Measurements from ENCODE around the gene PQBP1. TPM values are rescaled to one million over a fixed set of nuclear protein-coding genes. Genes with fewer than 3 reads are reported as not detected.
"Not testable (repeated sequence)": the region's sequence is repeated elsewhere in the genome, so short reads cannot be mapped to it uniquely, and the experiment has no call there.

Gene PQBP1, protein sequence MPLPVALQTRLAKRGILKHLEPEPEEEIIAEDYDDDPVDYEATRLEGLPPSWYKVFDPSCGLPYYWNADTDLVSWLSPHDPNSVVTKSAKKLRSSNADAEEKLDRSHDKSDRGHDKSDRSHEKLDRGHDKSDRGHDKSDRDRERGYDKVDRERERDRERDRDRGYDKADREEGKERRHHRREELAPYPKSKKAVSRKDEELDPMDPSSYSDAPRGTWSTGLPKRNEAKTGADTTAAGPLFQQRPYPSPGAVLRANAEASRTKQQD
- 71.0 TPM for polyA plus RNA-seq (2013, experiment 1 of 2)
- polyA plus RNA-seq (2013, experiment 2 of 2): 69.7 TPM

- H2AK5ac ChIP-seq (ENCODE audit: low read depth, low read length): no peak within 1 kb of the TSS
- peak within 1 kb of the TSS; percentile 88 for H3K9ac ChIP-seq (ENCODE audit: low read depth, low read length, poor library complexity)
- H3K18ac ChIP-seq (ENCODE audit: low read length): peak within 1 kb of the TSS; percentile 87
- no peak within 1 kb of the TSS for H3K23ac ChIP-seq (ENCODE audit: low read depth, low read length, poor library complexity)
- H2BK5ac ChIP-seq (ENCODE audit: low read length): peak within 1 kb of the TSS; percentile 29
- peaks cover 2 to 6% of the 10 kb centered on the region in 2 donors for H3K4me1 ChIP-seq (ENCODE audit: control insufficient read depth in 2 of 2, insufficient read depth in 1 of 2, low read depth in 1 of 2, low read length in 2 of 2)
- H2AFZ ChIP-seq (ENCODE audit: low read length): peak within 1 kb of the TSS; percentile 75
- H4K8ac ChIP-seq (ENCODE audit: low read depth, low read length): peak within 1 kb of the TSS; percentile 76
- H3K27ac ChIP-seq (replicated peaks; ENCODE audit: low read length): peak within 1 kb of the TSS; percentile 98
- H3K4ac ChIP-seq (ENCODE audit: low read length): no peak within 1 kb of the TSS
- peak; percentile 90 for DNase-seq (ENCODE audit: low spot score)
- WGBS, 2 donors (ENCODE audit: extremely low coverage in 2 of 2, insufficient read length in 2 of 2, insufficient replicate concordance in 1 of 2): no CpG with 5 or more reads among the region's 49 CpGs
- no peak within 1 kb of the TSS for H4K91ac ChIP-seq (ENCODE audit: low read depth, low read length, poor library complexity)
- peaks cover 16 to 53% of the 10 kb centered on the region in 2 donors for H3K36me3 ChIP-seq (replicated peaks in 1 of 2; ENCODE audit: control insufficient read depth in 2 of 2, insufficient read depth in 2 of 2, low read length in 2 of 2)
- H2BK15ac ChIP-seq (ENCODE audit: low read length): no peak within 1 kb of the TSS
- peak within 1 kb of the TSS; percentile 64 for H3K4me2 ChIP-seq (ENCODE audit: insufficient read depth, low read length, poor library complexity, severe bottlenecking)
- no peak within 1 kb of the TSS for H3K14ac ChIP-seq (ENCODE audit: low read length)
- H2BK12ac ChIP-seq (ENCODE audit: low read length): no peak within 1 kb of the TSS
- H3K9me3 ChIP-seq (replicated peaks in 1 of 2; ENCODE audit: control insufficient read depth in 2 of 2, insufficient read depth in 1 of 2, low read depth in 1 of 2, low read length in 2 of 2): no peaks in the 10 kb centered on the region
- peak within 1 kb of the TSS; percentile 57 to 98 for H3K4me3 ChIP-seq (ENCODE audit: low read length in 2 of 2)
- no peaks in the 10 kb centered on the region for H3K27me3 ChIP-seq (ENCODE audit: control insufficient read depth in 3 of 3, insufficient read depth in 3 of 3, low read depth in 1 of 3, low read length in 3 of 3)
- no peak within 1 kb of the TSS for H2BK120ac ChIP-seq (ENCODE audit: low read depth, low read length)
- H3K79me1 ChIP-seq (ENCODE audit: low read depth, low read length): peaks cover 1% of the 10 kb centered on the region
Measured at GRCh38 chrX:48897625-48898306, at the start of gene PQBP1, which contains the start of gene TIMM17B. TSS of gene PQBP1 (plus strand) at chrX:48897930. CDS start at chrX:48898510, 580 bp downstream. TSS of gene TIMM17B (minus strand) at chrX:48897768. CDS start at chrX:48897749, 19 bp downstream.

- H2AK5ac ChIP-seq (ENCODE audit: low read depth, low read length): no peak overlapping the region
- no peak overlapping the region for H3K27ac ChIP-seq (replicated peaks; ENCODE audit: low read length)
- H2BK120ac ChIP-seq (ENCODE audit: low read depth, low read length): no peak overlapping the region
- no peak overlapping the region for H3K4ac ChIP-seq (ENCODE audit: low read length)
- no peak overlapping the region for H2BK5ac ChIP-seq (ENCODE audit: low read length)
- H3K14ac ChIP-seq (ENCODE audit: low read length): no peak overlapping the region
- no peaks in the 10 kb centered on the region for H3K79me1 ChIP-seq (ENCODE audit: low read depth, low read length)
- no peak overlapping the region for H3K4me3 ChIP-seq (ENCODE audit: low read length in 2 of 2)
- peaks cover 0 to 3% (median 0%) of the 10 kb centered on the region in 3 experiments for H3K27me3 ChIP-seq (ENCODE audit: control insufficient read depth in 3 of 3, insufficient read depth in 3 of 3, low read depth in 1 of 3, low read length in 3 of 3)
- H2AFZ ChIP-seq (ENCODE audit: low read length): no peak overlapping the region
- no peak overlapping the region for H4K91ac ChIP-seq (ENCODE audit: low read depth, low read length, poor library complexity)
- H3K36me3 ChIP-seq (replicated peaks in 1 of 2; ENCODE audit: control insufficient read depth in 2 of 2, insufficient read depth in 2 of 2, low read length in 2 of 2): no peaks in the 10 kb centered on the region
- no peak overlapping the region for H2BK15ac ChIP-seq (ENCODE audit: low read length)
- H4K8ac ChIP-seq (ENCODE audit: low read depth, low read length): no peak overlapping the region
- no peaks in the 10 kb centered on the region for H3K9me3 ChIP-seq (replicated peaks in 1 of 2; ENCODE audit: control insufficient read depth in 2 of 2, insufficient read depth in 1 of 2, low read depth in 1 of 2, low read length in 2 of 2)
- no peak overlapping the region for H3K9ac ChIP-seq (ENCODE audit: low read depth, low read length, poor library complexity)
- no peak overlapping the region for H2BK12ac ChIP-seq (ENCODE audit: low read length)
- no peak for DNase-seq (ENCODE audit: low spot score)
- H3K23ac ChIP-seq (ENCODE audit: low read depth, low read length, poor library complexity): no peak overlapping the region
- no peak overlapping the region for H3K4me2 ChIP-seq (ENCODE audit: insufficient read depth, low read length, poor library complexity, severe bottlenecking)
- no CpG with 5 or more reads among the region's 1 CpG for WGBS, 2 donors (ENCODE audit: extremely low coverage in 2 of 2, insufficient read length in 2 of 2, insufficient replicate concordance in 1 of 2)
- H3K4me1 ChIP-seq (ENCODE audit: control insufficient read depth in 2 of 2, insufficient read depth in 1 of 2, low read depth in 1 of 2, low read length in 2 of 2): no peaks in the 10 kb centered on the region
- H3K18ac ChIP-seq (ENCODE audit: low read length): no peak overlapping the region
Measured at GRCh38 chrX:48848847-48849246, 48.9 kb upstream of the PQBP1 start.

- Histone ChIP-seq H2AFZ (ENCODE audit: low read length) (no peak overlapping the region), H3K27ac (replicated peaks; ENCODE audit: low read length) (no peak overlapping the region), H3K4me3 (ENCODE audit: low read length in 2 of 2) (no peak overlapping the region), H3K9ac (ENCODE audit: low read depth, low read length, poor library complexity) (no peak overlapping the region), H2AK5ac (ENCODE audit: low read depth, low read length) (no peak overlapping the region), H3K14ac (ENCODE audit: low read length) (no peak overlapping the region), H3K79me1 (ENCODE audit: low read depth, low read length) (no peaks in the 10 kb centered on the region), H3K36me3 (replicated peaks in 1 of 2; ENCODE audit: control insufficient read depth in 2 of 2, insufficient read depth in 2 of 2, low read length in 2 of 2) (no peaks in the 10 kb centered on the region), H2BK15ac (ENCODE audit: low read length) (no peak overlapping the region), H4K8ac (ENCODE audit: low read depth, low read length) (no peak overlapping the region), H3K4me1 (ENCODE audit: control insufficient read depth in 2 of 2, insufficient read depth in 1 of 2, low read depth in 1 of 2, low read length in 2 of 2) (no peaks in the 10 kb centered on the region), H2BK120ac (ENCODE audit: low read depth, low read length) (no peak overlapping the region), H2BK12ac (ENCODE audit: low read length) (no peak overlapping the region), H3K4me2 (ENCODE audit: insufficient read depth, low read length, poor library complexity, severe bottlenecking) (no peak overlapping the region), H3K18ac (ENCODE audit: low read length) (no peak overlapping the region), H3K23ac (ENCODE audit: low read depth, low read length, poor library complexity) (no peak overlapping the region), H4K91ac (ENCODE audit: low read depth, low read length, poor library complexity) (no peak overlapping the region), H3K27me3 (ENCODE audit: control insufficient read depth in 3 of 3, insufficient read depth in 3 of 3, low read depth in 1 of 3, low read length in 3 of 3) (peaks cover 0 to 3% (median 0%) of the 10 kb centered on the region in 3 experiments), H3K4ac (ENCODE audit: low read length) (no peak overlapping the region), H3K9me3 (replicated peaks in 1 of 2; ENCODE audit: control insufficient read depth in 2 of 2, insufficient read depth in 1 of 2, low read depth in 1 of 2, low read length in 2 of 2) (no peaks in the 10 kb centered on the region), H2BK5ac (ENCODE audit: low read length) (no peak overlapping the region)
- no CpG with 5 or more reads among the region's 7 CpGs for WGBS, 2 donors (ENCODE audit: extremely low coverage in 2 of 2, insufficient read length in 2 of 2, insufficient replicate concordance in 1 of 2)
- no peak for DNase-seq (ENCODE audit: low spot score)
Measured at GRCh38 chrX:48852857-48853256, 44.9 kb upstream of the PQBP1 start.

GRCh38 chrX:48853494-48853893, 44.2 kb upstream of the PQBP1 start:
- not testable (repeated sequence) for H3K4ac ChIP-seq (ENCODE audit: low read length); H2BK120ac ChIP-seq (ENCODE audit: low read depth, low read length); H3K14ac ChIP-seq (ENCODE audit: low read length); H3K9me3 ChIP-seq (replicated peaks in 1 of 2; ENCODE audit: control insufficient read depth in 2 of 2, insufficient read depth in 1 of 2, low read depth in 1 of 2, low read length in 2 of 2); H3K18ac ChIP-seq (ENCODE audit: low read length); H3K27me3 ChIP-seq (ENCODE audit: control insufficient read depth in 3 of 3, insufficient read depth in 3 of 3, low read depth in 1 of 3, low read length in 3 of 3); H3K79me1 ChIP-seq (ENCODE audit: low read depth, low read length); H4K8ac ChIP-seq (ENCODE audit: low read depth, low read length); DNase-seq (ENCODE audit: low spot score); H4K91ac ChIP-seq (ENCODE audit: low read depth, low read length, poor library complexity); H2BK15ac ChIP-seq (ENCODE audit: low read length); H2BK5ac ChIP-seq (ENCODE audit: low read length); H3K4me2 ChIP-seq (ENCODE audit: insufficient read depth, low read length, poor library complexity, severe bottlenecking); H3K4me3 ChIP-seq (ENCODE audit: low read length in 2 of 2); H2AK5ac ChIP-seq (ENCODE audit: low read depth, low read length); H3K9ac ChIP-seq (ENCODE audit: low read depth, low read length, poor library complexity); H2BK12ac ChIP-seq (ENCODE audit: low read length); H3K36me3 ChIP-seq (replicated peaks in 1 of 2; ENCODE audit: control insufficient read depth in 2 of 2, insufficient read depth in 2 of 2, low read length in 2 of 2); H2AFZ ChIP-seq (ENCODE audit: low read length); H3K4me1 ChIP-seq (ENCODE audit: control insufficient read depth in 2 of 2, insufficient read depth in 1 of 2, low read depth in 1 of 2, low read length in 2 of 2); H3K27ac ChIP-seq (replicated peaks; ENCODE audit: low read length); H3K23ac ChIP-seq (ENCODE audit: low read depth, low read length, poor library complexity)
